HepG2 (cell line): ENCODE data around the gene MYO1G.

ENCODE experiments used
- FOXA1 ChIP-seq, 2 experiments: fragments of 450-650 bp in 1 of 2; sonication (generic) in 1 of 2; formaldehyde crosslinking in 1 of 2; IDR thresholded peaks; 2 replicates each; pipeline versions ENCODE4 v1.4.0 to v1.6.1; 2016 to 2020; ENCODE audit warnings: missing genetic modification reagents in 1 of 2
- ZNF44 ChIP-seq: sonication (generic); formaldehyde crosslinking; IDR thresholded peaks from 2 replicates; pipeline ENCODE4 v1.5.1; 2020; ENCODE audit warnings: mild to moderate bottlenecking, missing genetic modification reagents
- TF ChIP-seq, protein P1 (sequence below): sonication (generic); formaldehyde crosslinking; IDR thresholded peaks from 2 replicates; pipeline ENCODE4 v1.4.0; 2020; ENCODE audit warnings: mild to moderate bottlenecking, missing genetic modification reagents
- TF ChIP-seq, protein P2 (sequence below), 2 experiments: IDR thresholded peaks; 2 replicates each; pipeline ENCODE4 v1.6.1; 2011 to 2012; ENCODE audit warnings: low read length in 2 of 2, borderline replicate concordance in 1 of 2, low read depth in 1 of 2, mild to moderate bottlenecking in 1 of 2, moderate library complexity in 1 of 2
- TF ChIP-seq, protein P3 (sequence below): fragments of 450-650 bp; IDR thresholded peaks from 2 replicates; pipeline ENCODE4 v1.6.1; 2016
- TF ChIP-seq, protein P4 (sequence below): sonication (generic); formaldehyde crosslinking; IDR thresholded peaks from 2 replicates; pipeline ENCODE4 v1.5.0; 2020; ENCODE audit warnings: mild to moderate bottlenecking, missing genetic modification reagents, moderate library complexity
- TF ChIP-seq, protein P5 (sequence below): sonication (generic); formaldehyde crosslinking; IDR thresholded peaks from 2 replicates; pipeline ENCODE4 v1.4.0; 2020; ENCODE audit warnings: missing genetic modification reagents

DNA sequence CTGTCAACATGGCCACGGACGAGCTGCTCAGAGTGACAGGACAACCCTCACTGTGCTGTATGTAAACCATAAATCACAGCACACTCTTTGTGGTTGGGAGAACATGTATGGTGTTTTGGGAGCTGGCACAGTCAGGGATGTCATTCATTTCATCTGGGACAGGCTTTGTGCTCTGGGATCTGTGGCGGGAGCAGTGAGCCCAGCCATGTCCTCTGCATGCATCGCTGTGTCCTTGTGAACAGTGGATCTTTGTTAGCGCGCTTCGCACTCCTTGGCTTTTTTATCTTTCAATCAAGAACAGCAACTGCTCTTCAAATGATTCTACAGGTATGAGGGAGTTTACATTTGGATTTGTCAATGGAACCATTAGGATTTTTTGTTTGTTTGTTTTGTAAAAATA lies 28.3 kb upstream of the MYO1G start:
- TF ChIP-seq, protein P1, sequence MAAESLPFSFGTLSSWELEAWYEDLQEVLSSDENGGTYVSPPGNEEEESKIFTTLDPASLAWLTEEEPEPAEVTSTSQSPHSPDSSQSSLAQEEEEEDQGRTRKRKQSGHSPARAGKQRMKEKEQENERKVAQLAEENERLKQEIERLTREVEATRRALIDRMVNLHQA = no peak
- TF ChIP-seq FOXA1 (IDR thresholded peaks at IDR 0.05) (no peak), FOXA1 (CRISPR knock-in tag; IDR thresholded peaks at IDR 0.05) (no peak), ZNF44 (no peak)
- TF ChIP-seq, protein P2, sequence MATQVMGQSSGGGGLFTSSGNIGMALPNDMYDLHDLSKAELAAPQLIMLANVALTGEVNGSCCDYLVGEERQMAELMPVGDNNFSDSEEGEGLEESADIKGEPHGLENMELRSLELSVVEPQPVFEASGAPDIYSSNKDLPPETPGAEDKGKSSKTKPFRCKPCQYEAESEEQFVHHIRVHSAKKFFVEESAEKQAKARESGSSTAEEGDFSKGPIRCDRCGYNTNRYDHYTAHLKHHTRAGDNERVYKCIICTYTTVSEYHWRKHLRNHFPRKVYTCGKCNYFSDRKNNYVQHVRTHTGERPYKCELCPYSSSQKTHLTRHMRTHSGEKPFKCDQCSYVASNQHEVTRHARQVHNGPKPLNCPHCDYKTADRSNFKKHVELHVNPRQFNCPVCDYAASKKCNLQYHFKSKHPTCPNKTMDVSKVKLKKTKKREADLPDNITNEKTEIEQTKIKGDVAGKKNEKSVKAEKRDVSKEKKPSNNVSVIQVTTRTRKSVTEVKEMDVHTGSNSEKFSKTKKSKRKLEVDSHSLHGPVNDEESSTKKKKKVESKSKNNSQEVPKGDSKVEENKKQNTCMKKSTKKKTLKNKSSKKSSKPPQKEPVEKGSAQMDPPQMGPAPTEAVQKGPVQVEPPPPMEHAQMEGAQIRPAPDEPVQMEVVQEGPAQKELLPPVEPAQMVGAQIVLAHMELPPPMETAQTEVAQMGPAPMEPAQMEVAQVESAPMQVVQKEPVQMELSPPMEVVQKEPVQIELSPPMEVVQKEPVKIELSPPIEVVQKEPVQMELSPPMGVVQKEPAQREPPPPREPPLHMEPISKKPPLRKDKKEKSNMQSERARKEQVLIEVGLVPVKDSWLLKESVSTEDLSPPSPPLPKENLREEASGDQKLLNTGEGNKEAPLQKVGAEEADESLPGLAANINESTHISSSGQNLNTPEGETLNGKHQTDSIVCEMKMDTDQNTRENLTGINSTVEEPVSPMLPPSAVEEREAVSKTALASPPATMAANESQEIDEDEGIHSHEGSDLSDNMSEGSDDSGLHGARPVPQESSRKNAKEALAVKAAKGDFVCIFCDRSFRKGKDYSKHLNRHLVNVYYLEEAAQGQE (IDR thresholded peaks at IDR 0.05; ENCODE audit: borderline replicate concordance in 1 of 2, low read depth in 1 of 2, low read length in 2 of 2) = no peak
- TF ChIP-seq, protein P3, sequence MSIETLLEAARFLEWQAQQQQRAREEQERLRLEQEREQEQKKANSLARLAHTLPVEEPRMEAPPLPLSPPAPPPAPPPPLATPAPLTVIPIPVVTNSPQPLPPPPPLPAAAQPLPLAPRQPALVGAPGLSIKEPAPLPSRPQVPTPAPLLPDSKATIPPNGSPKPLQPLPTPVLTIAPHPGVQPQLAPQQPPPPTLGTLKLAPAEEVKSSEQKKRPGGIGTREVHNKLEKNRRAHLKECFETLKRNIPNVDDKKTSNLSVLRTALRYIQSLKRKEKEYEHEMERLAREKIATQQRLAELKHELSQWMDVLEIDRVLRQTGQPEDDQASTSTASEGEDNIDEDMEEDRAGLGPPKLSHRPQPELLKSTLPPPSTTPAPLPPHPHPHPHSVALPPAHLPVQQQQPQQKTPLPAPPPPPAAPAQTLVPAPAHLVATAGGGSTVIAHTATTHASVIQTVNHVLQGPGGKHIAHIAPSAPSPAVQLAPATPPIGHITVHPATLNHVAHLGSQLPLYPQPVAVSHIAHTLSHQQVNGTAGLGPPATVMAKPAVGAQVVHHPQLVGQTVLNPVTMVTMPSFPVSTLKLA = no peak
- TF ChIP-seq, protein P4, sequence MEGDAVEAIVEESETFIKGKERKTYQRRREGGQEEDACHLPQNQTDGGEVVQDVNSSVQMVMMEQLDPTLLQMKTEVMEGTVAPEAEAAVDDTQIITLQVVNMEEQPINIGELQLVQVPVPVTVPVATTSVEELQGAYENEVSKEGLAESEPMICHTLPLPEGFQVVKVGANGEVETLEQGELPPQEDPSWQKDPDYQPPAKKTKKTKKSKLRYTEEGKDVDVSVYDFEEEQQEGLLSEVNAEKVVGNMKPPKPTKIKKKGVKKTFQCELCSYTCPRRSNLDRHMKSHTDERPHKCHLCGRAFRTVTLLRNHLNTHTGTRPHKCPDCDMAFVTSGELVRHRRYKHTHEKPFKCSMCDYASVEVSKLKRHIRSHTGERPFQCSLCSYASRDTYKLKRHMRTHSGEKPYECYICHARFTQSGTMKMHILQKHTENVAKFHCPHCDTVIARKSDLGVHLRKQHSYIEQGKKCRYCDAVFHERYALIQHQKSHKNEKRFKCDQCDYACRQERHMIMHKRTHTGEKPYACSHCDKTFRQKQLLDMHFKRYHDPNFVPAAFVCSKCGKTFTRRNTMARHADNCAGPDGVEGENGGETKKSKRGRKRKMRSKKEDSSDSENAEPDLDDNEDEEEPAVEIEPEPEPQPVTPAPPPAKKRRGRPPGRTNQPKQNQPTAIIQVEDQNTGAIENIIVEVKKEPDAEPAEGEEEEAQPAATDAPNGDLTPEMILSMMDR = no peak
- TF ChIP-seq, protein P5, sequence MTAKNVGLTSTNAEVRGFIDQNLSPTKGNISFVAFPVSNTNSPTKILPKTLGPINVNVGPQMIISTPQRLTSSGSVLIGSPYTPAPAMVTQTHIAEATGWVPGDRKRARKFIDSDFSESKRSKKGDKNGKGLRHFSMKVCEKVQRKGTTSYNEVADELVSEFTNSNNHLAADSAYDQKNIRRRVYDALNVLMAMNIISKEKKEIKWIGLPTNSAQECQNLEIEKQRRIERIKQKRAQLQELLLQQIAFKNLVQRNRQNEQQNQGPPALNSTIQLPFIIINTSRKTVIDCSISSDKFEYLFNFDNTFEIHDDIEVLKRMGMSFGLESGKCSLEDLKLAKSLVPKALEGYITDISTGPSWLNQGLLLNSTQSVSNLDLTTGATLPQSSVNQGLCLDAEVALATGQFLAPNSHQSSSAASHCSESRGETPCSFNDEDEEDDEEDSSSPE = no peak
